Right cardiac atrium (tissue), 5 donors: ENCODE measurements around the gene CLIP3. TPM values are rescaled to one million over a fixed set of nuclear protein-coding genes. Genes with fewer than 3 reads are reported as not detected.
A peak's percentile ranks its signal among the peaks of the same experiment; 100 is the strongest.

Experiments used
- ATAC-seq, 2 donors: fragments of 200-7000 bp; cut with Tn5 transposase; one replicate each; pipeline versions ENCODE4 v1.8.0 to v1.9.1; 2020; ENCODE audit warnings: moderate library complexity in 2 of 2, mild to moderate bottlenecking in 1 of 2
- DNase-seq, 3 donors: peaks; one replicate each; pipeline ENCODE4 v3.0.0-alpha.2; 2020
- H3K27ac ChIP-seq: one replicate; pipeline ENCODE4 v1.5.1; 2013; ENCODE audit warnings: mild to moderate bottlenecking, low read length, control low read depth, moderate library complexity
- H3K27me3 ChIP-seq: one replicate; pipeline ENCODE4 v1.6.1; 2013; ENCODE audit not compliant: control insufficient read depth, insufficient read depth
- H3K4me1 ChIP-seq: one replicate; pipeline ENCODE4 v1.6.1; 2013; ENCODE audit warnings: low read length; ENCODE audit not compliant: control insufficient read depth, insufficient read depth
- H3K4me3 ChIP-seq: one replicate; pipeline ENCODE4 v1.5.1; 2013; ENCODE audit warnings: low read length, control low read depth
- H3K9me3 ChIP-seq: one replicate; pipeline ENCODE4 v1.6.1; 2013; ENCODE audit warnings: low read length; ENCODE audit not compliant: control insufficient read depth
- WGBS: extraction: QIAGEN DNeasy Blood & Tissue Kit; methylation state at CpG from one replicate; pipeline ENCODE4 v1.1.7; 2013; 5-methylcytosine and 5-hydroxymethylcytosine counted together
- intact Hi-C, 4 donors: fragments of 100-400 bp; cut with DNase I; formaldehyde crosslinking; loops; one replicate each; pipeline versions ENCODE4 v1.11.0 to v1.14.0; 2022 to 2023
- polyA plus RNA-seq: library from polyadenylated mRNA; stranded (reverse); fragments of 200-250 nt; gene quantifications from one replicate; pipeline ENCODE4 v1.2.3, GENCODE V29; 2013
- total RNA-seq, 4 donors: library from RNA; stranded (reverse); fragmentation: NEBNext Ultra II Directional; extraction: Animal tissue kit (Norgen Biotek cat#: 25700); gene quantifications; one replicate each; pipeline ENCODE4 v1.2.1, GENCODE V29; 2021
- donor health status: healthy with polysubstance abuse.
- donor health status: DM: no; HTN: yes; CAD: no.
- donor health status: DM: no; HTN: no; CAD: no.
- donor health status: DM: no; HTN: yes; CAD: no; lungs with severe emphysema.
- donor health status: DM: yes; HTN: yes; CAD: no.

The CLIP3 gene
- total and polyA plus RNA-seq, 5 donors, result 4.8 to 11.3 (median 10.1) TPM

DNA sequence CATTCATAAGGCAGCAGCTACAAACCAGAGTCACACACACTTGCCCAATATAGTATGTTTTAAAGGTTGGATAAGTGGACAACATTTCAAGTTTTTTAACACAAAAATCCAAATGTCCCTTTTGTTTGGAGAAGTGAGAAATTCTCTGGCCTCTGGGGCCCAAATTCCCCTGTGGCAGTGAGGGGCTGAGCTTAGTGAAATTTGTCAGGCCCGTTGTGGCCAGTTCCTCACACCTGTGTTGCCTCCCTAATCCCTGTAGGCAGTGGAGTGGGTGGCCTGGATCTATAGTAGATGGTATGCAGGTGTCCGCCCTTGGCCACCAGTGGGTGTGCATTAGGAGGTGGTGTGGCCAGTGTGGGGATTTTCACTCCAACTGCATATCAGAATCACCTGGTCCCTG, 28.7 kb upstream of the CLIP3 start:
- no peak for DNase-seq
- ATAC-seq, result no peak
- Histone ChIP-seq H3K9me3 (no peaks in the 10 kb centered on the region), H3K4me3 (no peak overlapping the region), H3K27me3 (no peaks in the 10 kb centered on the region), H3K27ac (no peak overlapping the region), H3K4me1 (no peaks in the 10 kb centered on the region)
- intact Hi-C loops, result loop anchor here in 2 of 4 donors (5.0 to 10.0 kb wide), 4 partner anchors 51 to 111 kb away; partner anchors contain the start of genes OVOL3 (in 2 of the 2), POLR2I (in 2 of the 2) and TBCB (in 1 of the 2)
- WGBS, result 95% methylated on average over 2 of the region's 2 CpGs

DNA sequence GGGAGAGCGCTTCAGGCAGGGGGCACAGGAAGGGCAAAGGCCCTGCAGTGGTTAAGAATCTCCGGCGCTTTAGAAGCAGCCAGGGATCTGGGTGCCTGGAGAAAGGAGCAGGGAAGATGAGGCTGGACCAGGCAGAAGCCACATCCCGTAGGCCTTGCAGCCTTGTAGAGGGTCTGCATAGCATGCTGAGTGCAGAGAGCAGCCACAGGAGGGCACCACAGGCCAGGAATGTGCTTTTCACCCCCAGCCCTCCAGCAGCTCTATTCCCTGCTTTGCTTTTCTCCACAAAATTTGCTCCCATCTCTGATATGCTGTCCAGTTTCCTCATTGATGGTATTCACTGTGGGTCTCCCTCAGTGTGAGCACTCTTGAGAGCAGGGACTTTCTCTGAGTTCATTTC, 27.8 kb upstream of the CLIP3 start:
- no peak overlapping the region for H3K27ac ChIP-seq
- no peaks in the 10 kb centered on the region for H3K4me1 ChIP-seq
- ATAC-seq (peak; percentile 67 to 73), DNase-seq (peak; percentile 31 to 75 (median 70))
- intact Hi-C loops, result loop anchor here in 2 of 4 donors (5.0 to 10.0 kb wide), 4 partner anchors 52 to 112 kb away; partner anchors contain the start of genes OVOL3 (in 2 of the 2), POLR2I (in 2 of the 2) and TBCB (in 1 of the 2)
- WGBS, result 71% methylated on average over 4 of the region's 4 CpGs
- no peaks in the 10 kb centered on the region for H3K9me3 ChIP-seq
- no peaks in the 10 kb centered on the region for H3K27me3 ChIP-seq
- H3K4me3 ChIP-seq, result no peak overlapping the region

DNA sequence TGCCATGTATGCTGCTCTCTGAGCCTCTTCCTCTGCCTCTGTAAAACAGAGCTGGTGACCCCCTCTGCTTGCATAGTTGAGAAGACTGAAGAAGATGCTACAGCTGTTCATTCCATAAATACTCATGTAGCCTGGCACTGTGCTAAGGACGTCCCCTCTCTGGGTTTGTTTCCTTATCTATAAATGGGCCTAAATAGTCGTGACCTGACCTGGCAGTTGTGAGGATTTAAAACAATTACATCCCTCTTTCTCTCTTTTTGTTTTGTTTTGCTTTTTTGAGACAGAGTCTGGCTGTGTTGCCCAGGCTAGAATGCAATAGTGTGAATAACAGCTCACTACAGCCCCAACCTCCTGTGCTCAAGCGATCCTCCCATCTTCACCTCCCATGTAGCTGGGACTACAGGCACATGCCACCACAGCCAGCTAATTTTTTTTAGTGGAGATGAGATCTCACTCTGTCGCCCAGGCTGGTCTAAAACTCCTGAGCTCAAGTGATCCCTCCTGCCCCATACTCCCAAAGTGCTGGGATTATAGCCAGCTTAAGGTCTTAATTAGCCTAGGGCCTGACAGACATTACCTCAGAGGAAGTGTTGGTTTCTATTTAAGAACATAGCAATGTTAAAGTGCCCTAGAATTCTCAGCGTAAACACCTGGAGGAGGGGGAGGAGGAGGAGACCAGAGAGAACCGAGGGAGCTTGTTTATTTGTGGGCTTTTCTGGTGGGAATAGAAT, 26.7 kb upstream of the CLIP3 start:
- ATAC-seq, result no peak
- H3K27me3 ChIP-seq, result no peaks in the 10 kb centered on the region
- no peaks in the 10 kb centered on the region for H3K9me3 ChIP-seq
- H3K4me3 ChIP-seq, result no peak overlapping the region
- no peak for DNase-seq
- no peaks in the 10 kb centered on the region for H3K4me1 ChIP-seq
- H3K27ac ChIP-seq, result no peak overlapping the region
- WGBS, result 82% methylated on average over 6 of the region's 6 CpGs
- intact Hi-C loops, result no loop called here

DNA sequence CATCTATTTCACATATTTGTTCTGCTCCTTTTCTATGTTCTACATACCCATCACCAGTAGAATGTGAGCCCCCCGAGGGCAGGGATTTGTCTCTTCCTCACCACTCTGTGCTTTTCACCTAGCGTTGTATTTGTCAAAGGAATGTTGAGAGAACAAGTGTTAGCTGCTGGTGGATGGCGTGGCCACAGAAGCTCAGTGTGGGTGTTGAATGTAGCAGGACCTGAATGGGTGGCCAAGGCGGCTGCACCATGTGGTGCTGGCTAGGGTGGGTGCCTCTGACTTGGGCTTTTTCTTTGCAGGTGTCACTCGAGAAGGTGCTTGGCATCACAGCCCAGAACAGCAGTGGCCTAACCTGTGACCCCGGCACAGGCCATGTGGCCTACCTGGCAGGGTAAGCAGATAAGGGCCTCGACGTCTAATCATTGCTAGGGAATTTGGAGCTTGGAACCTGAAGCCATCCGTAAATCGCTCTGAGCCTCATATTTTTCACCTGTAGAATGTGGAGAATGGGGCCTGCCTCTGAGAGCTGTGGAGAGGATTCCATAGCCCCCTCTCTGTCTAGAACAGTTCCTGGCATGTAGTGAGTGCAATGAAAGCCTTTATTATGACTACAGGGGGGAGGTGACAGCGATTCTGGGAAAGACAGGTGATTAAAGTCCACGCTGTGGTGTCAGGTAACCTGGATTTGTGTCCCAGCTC, 26.0 kb upstream of the CLIP3 start:
- Histone ChIP-seq H3K9me3 (no peaks in the 10 kb centered on the region), H3K27ac (no peak overlapping the region), H3K4me3 (no peak overlapping the region), H3K4me1 (no peaks in the 10 kb centered on the region), H3K27me3 (no peaks in the 10 kb centered on the region)
- WGBS, result 90% methylated on average over 12 of the region's 12 CpGs
- DNase-seq (no peak), ATAC-seq (no peak)
- intact Hi-C loops, result no loop called here

DNA sequence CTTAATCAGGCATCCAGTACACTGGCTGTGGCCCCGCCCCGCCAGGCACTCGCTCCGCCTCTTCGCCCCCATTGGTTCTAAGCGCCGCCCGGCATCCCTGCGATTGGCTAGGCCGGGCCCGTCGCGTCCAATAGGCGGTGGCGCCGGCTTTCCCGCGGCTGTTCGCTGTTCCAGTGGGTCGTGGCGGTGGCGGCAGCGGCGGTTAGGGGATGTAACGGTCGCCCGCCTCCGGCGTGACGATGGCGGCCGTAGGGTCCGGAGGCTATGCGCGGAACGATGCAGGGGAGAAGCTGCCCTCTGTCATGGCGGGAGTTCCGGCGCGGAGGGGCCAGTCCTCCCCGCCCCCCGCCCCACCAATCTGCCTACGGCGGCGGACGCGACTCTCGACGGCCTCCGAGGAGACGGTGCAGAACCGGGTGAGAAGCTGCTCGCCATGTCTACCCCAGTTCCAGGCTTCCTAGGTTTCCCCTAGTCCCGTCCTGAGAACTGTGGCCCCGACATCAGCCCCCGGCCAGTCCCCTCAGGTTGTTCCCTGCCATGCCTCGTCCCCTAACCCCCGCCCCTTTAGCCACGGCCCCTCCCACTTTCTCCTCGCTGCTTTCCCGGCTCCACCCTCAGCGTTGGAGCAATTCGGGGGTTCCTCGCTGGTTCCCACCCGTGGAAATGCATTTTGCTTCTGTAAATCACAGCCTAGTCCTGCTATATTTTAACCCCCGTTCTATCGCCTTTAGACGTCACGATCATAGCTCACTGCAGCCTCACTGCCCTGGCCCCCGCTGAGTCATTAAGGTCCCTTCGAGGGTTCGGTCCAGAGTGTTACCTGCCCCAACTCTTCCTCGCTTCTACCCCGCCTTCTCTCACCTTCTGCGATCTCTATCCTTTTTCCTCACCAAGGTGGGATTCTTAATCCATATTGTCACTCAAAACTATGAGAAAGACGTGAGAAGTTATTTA, 22.3 kb upstream of the CLIP3 start, which contains the start of gene WDR62:
Gene WDR62 (plus strand): TSS at position 165 of the 954 bp plus-strand sequence. CDS start 75 bp downstream, at position 240.
- intact Hi-C loops, result no loop called here
- H3K4me1 ChIP-seq, result no peaks in the 10 kb centered on the region
- H3K9me3 ChIP-seq, result no peaks in the 10 kb centered on the region
- H3K4me3 ChIP-seq, result peak within 1 kb of the TSS; percentile 53
- H3K27me3 ChIP-seq, result no peaks in the 10 kb centered on the region
- ATAC-seq, result peak; percentile 91
- peak; percentile 95 to 98 (median 97) for DNase-seq
- peak within 1 kb of the TSS; percentile 80 for H3K27ac ChIP-seq
- WGBS, result under 1% methylated on average over 76 of the region's 76 CpGs

DNA sequence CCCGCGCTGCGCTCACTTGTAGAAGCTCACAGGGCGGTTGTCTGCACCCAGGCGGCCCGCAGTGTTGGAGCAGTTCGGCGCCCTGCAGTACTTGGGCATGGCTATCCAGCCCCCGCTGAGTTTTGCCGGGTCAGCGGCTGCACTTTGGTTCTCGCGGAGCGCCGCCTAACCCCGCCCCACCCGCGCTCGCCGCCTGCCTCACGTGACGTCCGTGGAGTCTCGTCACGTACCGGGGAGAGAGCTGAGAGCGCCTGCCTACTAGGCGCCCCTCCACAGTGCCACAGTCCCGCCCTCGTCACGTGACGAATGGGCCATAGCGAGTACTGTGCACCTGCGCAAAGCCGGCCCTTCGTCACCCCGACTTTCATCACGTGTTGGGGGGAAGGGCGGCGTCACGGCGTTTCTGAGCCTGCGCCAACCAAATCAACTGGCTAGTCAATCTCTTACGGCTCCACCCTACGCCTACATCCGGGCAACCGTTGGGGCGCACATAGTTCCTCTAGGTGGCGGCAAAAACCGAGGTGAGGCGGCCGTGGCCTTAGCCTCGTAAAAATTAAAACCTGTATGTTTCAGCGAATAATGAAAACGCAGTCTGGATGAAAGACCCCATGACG, 21.6 kb upstream of the CLIP3 start, which contains the start of gene THAP8:
Gene THAP8 (minus strand): TSS at position 167 of the 614 bp plus-strand sequence. CDS start 68 bp downstream, at position 99.
- Histone ChIP-seq H3K27ac (peak within 1 kb of the TSS; percentile 80), H3K4me1 (no peaks in the 10 kb centered on the region), H3K27me3 (no peaks in the 10 kb centered on the region), H3K4me3 (peak within 1 kb of the TSS; percentile 53), H3K9me3 (no peaks in the 10 kb centered on the region)
- DNase-seq (peak; percentile 100), ATAC-seq (peak; percentile 98)
- intact Hi-C loops, result no loop called here
- under 1% methylated on average over 56 of the region's 56 CpGs for WGBS

DNA sequence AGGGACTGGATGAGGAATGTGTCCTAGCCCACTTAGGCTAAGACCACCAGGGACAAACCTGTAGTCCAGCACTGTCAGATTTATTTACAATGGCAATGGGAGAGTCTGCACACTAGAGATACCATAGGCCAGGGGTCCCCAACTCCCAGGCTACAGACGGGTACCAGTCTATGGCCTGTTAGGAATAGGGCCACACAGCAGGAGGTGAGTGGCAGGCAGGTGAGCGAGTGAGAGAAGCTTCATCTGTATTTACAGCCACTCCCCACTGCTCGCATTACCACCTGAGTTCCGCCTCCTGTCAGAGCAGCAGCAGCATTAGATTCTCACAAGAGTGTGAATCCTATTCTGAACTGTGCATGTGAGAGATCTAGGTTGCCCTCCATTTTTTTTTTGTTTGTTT, 19.0 kb upstream of the CLIP3 start:
- Histone ChIP-seq H3K4me3 (no peak overlapping the region), H3K27me3 (no peaks in the 10 kb centered on the region), H3K4me1 (no peaks in the 10 kb centered on the region), H3K27ac (no peak overlapping the region), H3K9me3 (no peaks in the 10 kb centered on the region)
- 96% methylated on average over 4 of the region's 4 CpGs for WGBS
- no peak for DNase-seq
- no peak for ATAC-seq
- intact Hi-C loops, result no loop called here

DNA sequence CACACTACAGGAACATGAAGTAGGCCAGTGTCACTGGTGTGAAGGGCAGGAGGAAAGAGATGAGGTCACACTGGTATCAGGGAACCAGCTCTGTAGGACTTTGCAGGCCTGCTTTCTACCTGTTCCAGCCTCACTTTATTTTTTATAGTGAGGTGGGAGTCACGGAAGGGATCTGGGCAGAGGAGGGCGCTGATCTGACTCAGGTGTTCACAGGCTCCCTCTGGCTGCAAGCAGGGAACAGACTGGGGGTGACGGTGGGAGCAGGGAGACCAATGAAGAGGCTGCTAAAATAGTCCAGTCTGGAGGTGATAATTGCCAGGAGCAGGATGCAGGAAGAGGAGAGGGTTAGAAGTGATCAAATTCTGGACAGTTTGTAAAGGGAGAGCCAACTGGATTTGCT, 18.6 kb upstream of the CLIP3 start:
- Histone ChIP-seq H3K4me1 (no peaks in the 10 kb centered on the region), H3K27me3 (no peaks in the 10 kb centered on the region), H3K9me3 (no peaks in the 10 kb centered on the region), H3K4me3 (no peak overlapping the region), H3K27ac (no peak overlapping the region)
- 57% methylated on average over 3 of the region's 3 CpGs for WGBS
- intact Hi-C loops, result no loop called here
- no peak for DNase-seq
- no peak for ATAC-seq

DNA sequence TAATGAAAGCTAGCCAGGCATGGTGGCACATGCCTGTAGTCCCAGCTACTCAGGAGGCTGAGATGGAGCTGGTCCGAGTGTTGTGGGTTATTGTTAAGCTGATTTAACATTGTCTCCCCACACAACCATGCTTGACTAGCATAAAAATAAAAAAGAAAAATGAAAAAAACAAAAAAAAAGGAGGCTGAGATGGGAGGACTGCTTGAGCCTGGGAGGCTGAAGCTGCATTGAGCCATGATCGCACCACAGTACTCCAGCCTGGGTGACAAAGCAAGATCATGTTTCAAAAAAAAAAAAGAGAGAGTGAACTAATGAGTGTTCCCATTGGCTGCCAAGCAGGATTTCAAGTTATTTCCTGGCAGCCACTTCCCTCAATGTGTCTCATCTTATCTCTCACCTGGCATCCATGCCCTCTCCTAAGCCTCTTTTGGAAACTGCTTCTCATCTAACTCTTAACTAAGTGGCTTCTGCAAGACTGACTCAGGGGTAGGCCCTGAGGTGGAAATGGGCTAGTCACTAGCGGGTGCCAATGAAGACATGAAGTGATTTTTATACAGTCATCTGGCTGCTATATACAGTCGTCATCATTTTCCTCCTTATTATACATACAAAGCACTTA, 16.5 kb upstream of the CLIP3 start:
- WGBS, result 91% methylated on average over 4 of the region's 4 CpGs
- Histone ChIP-seq H3K27ac (no peak overlapping the region), H3K27me3 (no peaks in the 10 kb centered on the region), H3K4me1 (no peaks in the 10 kb centered on the region), H3K9me3 (no peaks in the 10 kb centered on the region), H3K4me3 (no peak overlapping the region)
- DNase-seq, result no peak
- intact Hi-C loops, result no loop called here
- no peak for ATAC-seq

DNA sequence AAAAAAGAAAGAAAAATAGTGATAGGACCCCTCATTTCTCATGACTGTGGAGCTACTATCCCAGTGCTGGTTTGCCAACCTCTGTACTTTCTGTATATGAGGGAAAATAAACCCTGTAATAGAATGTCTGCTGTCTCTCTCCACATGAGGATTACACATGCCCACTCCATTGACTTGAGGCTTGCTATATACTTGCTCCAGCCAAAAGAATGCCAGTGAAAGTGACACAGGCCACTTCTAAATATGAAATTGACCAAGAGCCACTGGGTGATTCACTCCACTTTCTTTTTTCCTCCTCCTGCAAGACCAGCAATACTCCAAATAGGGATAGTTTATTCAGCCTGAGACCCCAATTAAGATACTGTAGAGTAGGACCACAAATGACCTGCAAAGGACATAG, 15.2 kb upstream of the CLIP3 start:
- intact Hi-C loops, result no loop called here
- H3K4me1 ChIP-seq, result no peaks in the 10 kb centered on the region

More for the DNA sequence above, 15.2 kb upstream of the CLIP3 start:
- Histone ChIP-seq H3K4me3 (no peak overlapping the region), H3K27me3 (no peaks in the 10 kb centered on the region), H3K27ac (no peak overlapping the region), H3K9me3 (no peaks in the 10 kb centered on the region)
- DNase-seq (no peak), ATAC-seq (no peak)
